Hepatic stellate cell (primary cell): ENCODE measurements around the gene KDM4D.
"Not testable (repeated sequence)": the region's sequence is repeated elsewhere in the genome, so short reads cannot be mapped to it uniquely, and the experiment has no call there.

ENCODE experiments used
- DNase-seq: peaks from one replicate; pipeline ENCODE4 v3.0.0; 2011; ENCODE audit warnings: low spot score

The KDM4D gene

GRCh38 chr11:94973099-94973968 lies at the start of gene KDM4D, which contains the start of gene CWC15:
Gene KDM4D, plus strand, starts transcription at chr11:94973709. Its CDS starts 23,664 bp downstream, at chr11:94997373.
Gene CWC15, minus strand, starts transcription at chr11:94973556. Its CDS starts 1,371 bp downstream, at chr11:94972185.
- DNase-seq, result peak; percentile 95

GRCh38 chr11:94924171-94924572 lies 49.3 kb upstream of the KDM4D start:
- DNase-seq, result no peak

- DNase-seq, result no peak
These were observed 48.9 kb upstream of the KDM4D start for GRCh38 chr11:94924612-94925011.

GRCh38 chr11:94925422-94926270 lies 47.9 kb upstream of the KDM4D start:
- no peak for DNase-seq

- no peak for DNase-seq
These were observed 47.3 kb upstream of the KDM4D start for GRCh38 chr11:94926271-94926625.

DNA sequence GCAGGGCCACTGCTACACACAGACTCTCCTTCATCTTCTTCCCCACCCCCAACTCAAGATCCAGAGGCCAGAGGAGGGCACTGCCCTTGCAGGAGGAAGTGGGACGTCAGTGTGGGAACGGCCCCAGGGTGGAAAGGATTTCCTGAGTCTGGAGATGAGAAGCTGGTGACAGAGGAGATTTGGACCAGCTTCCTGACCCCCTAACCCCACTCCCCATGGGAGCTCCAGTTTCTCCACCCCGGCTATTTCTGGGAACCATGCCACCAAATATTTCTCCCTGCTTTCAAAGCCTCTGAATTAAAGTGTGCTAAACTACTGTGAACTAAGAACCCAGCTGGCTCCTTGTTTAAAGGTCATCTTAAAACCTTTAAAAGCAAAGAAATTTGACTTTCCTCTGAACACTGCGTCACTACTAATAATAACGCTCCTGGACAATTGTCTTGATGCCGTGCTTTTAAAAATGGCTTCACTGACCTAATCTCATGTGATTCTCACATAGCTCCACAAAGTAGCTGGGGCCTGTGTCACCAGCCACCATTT lies 46.7 kb upstream of the KDM4D start:
- peak; percentile 87 for DNase-seq

GRCh38 chr11:94928117-94928990 lies 45.2 kb upstream of the KDM4D start:
- no peak for DNase-seq

GRCh38 chr11:94932072-94932471 lies 41.4 kb upstream of the KDM4D start:
- DNase-seq, result not testable (repeated sequence)

- DNase-seq, result no peak
These were observed 41.0 kb upstream of the KDM4D start for GRCh38 chr11:94932503-94932902.

DNA sequence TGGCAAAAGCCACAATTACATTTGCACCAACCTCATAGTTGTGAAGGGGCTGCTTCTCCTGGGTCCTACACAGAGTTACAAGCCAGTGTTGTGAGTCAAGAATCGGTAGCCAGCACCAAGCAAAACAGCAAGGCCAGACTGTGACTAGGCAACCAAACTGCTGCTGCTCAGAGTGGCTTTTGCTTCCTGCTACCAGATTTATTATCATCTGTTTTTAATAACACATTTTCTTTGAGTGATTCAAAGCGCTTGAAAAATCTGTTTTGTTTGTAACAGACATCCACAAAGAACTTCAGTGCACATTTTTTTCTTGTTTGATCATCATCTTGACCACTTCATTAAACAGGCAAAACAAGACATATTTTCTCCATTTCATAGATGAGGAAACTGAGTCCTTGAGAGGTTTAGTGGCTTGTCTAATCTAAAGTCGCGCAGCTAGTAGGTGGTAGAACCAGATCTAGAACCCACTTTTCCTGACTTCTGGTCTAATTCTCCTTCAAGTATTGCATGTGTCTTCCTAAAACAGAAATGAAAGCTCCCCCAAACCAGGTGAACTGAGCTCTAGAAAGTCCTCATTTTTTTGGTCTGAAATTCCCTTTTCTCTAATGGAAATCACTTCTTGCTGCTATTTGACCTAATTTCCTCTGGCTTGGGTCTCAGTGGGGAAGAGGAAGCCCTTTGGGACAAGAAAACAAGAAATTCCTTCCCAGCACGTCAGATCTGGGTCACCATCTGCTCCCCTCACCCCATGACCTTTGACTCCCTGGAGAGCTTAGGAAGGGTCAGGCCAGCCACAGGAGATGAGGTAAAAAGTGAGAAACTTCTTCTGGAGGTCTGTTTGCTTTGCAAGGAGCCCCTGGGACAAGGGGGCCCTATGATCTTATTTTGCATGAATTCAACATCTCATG lies 40.0 kb upstream of the KDM4D start:
- peak; percentile 71 for DNase-seq

DNA sequence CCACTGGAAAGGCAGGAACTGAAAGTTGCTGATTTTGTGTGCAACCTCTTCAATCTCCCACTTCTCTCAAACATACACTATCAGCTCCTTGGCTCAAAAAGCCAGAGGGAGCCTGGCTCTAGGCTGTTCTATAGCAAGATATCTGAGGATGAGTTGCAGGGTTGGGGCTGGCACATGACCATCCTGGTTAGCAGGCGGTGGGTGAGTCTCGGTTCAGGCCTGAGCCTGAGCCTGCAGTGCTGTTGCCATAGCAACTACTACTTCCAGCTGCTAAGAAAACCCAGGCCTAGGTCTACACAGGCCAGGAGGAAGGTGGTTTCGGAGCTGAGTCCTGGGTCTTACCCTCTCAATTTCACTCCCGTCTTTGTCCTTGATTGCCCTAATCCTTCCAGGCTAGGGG lies 39.1 kb upstream of the KDM4D start:
- no peak for DNase-seq

- DNase-seq, result no peak
These were observed 38.7 kb upstream of the KDM4D start for GRCh38 chr11:94934846-94935245.

DNA sequence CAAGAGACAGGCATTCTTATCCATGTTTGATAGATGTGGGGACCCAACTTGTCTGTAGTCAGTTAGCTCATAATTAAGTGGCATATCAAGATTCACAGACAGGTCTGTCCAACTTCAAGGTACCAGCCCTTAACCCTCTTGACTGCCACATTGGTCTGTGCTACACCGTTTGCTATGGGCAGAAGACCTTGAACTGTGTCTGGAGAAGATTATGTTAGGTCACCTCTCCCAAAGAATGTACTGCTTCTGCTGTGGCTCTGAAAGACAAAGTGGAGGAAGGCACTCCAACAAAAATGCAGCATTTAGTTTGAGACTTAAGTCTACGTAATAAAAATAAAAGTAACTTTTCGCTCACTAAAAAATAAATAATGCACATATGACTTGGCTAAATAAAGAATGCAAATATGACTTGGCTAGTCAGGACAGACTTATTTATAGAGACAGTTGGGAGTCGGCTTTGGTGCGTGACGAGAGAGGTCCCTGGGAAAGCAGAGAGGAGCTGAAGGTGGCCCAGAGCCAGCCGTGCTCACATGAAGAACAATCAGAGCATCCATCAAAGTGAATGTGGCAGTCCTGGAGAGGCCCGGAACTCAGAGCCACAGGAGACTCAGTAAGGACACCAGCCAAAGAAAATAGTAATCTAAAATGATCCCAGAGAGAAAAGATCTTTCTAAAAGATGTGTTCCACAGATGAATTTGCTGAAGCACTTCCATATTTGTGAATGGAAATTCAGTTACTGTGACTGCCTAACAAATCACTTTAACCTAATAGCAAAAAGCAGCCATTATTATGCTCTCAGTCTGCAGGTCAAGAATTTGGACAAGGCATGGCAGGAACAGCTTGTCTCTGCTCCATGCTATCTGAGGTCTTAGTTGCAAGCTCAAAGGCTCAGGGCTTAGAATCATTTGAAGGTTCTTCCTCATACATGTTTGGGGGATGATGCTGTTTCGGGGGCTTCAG lies 35.1 kb upstream of the KDM4D start:
- DNase-seq, result peak; percentile 62

- no peak for DNase-seq
These were observed 34.2 kb upstream of the KDM4D start for GRCh38 chr11:94939346-94939745.

GRCh38 chr11:94941131-94941530 lies 32.4 kb upstream of the KDM4D start:
- no peak for DNase-seq

DNA sequence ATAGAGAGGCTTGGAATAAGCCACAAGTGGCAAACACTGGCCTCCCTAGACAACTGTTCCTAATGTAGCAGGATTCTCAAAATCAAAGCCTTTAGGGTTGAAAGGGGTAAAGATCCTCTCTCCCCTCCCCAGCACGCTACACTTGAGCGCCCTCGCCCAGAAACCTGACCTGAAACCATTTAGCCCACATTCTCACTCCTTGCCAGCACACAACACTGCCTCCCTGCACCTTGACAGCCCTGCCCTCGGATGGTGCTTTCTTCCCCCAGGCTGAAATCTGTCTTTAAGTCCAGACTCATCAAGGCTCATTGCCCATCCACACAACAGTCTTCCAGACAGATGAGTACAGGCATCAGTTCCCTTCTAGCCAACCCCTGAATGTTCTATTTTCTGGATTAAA lies 26.7 kb upstream of the KDM4D start:
- DNase-seq, result no peak

- no peak for DNase-seq
These were observed 25.4 kb upstream of the KDM4D start for GRCh38 chr11:94948070-94948617.

GRCh38 chr11:94954753-94955152 lies 18.8 kb upstream of the KDM4D start:
- no peak for DNase-seq

- DNase-seq, result no peak
These were observed 16.5 kb upstream of the KDM4D start for GRCh38 chr11:94956963-94957362.
